Endothelial cell of umbilical vein (primary cell): ENCODE results near the gene UBL3. TPM values are rescaled to one million over a fixed set of nuclear protein-coding genes. Genes with fewer than 3 reads are reported as not detected.

ENCODE experiments used
- BruUV-seq: library from RNA; stranded (reverse); fragments of 400-500 nt; replicated peaks from 2 replicates; lab custom pipeline; 2021; lab: Mats Ljungman, UMichigan
- CTCF ChIA-PET: fragments of 300-600, 350-600 bp; sonication (Branson Sonifier 250); formaldehyde crosslinking; loops from one replicate; lab custom pipeline; 2021; ENCODE audit warnings: antibody characterized with exemption, inconsistent platforms; lab: Charles Lee
- POLR2A ChIA-PET: fragments of 300-600, 350-600 bp; sonication (Branson Sonifier 250); formaldehyde crosslinking; loops from one replicate; lab custom pipeline; 2021; ENCODE audit warnings: antibody characterized with exemption, inconsistent platforms; lab: Charles Lee
- DNase-seq: peaks from one replicate; pipeline ENCODE4 v3.0.0-alpha.2; 2011; ENCODE audit warnings: low read depth, low spot score
- FAIRE-seq: peaks from 2 replicates; lab custom pipeline; 2011; peaks lifted over from hg19 to GRCh38; lab: Jason Lieb, UNC
- H2AFZ ChIP-seq: 2 replicates; pipeline ENCODE4 v1.6.0; 2012; ENCODE audit warnings: low read depth, low read length, control low read depth, inconsistent platforms
- H3K27ac ChIP-seq: 2 replicates; pipeline ENCODE4 v1.5.1; 2011; ENCODE audit warnings: low read depth, mild to moderate bottlenecking, control low read depth, low read length, moderate library complexity; ENCODE audit not compliant: insufficient read depth
- H3K27me3 ChIP-seq, 2 experiments: 2 replicates each; pipeline versions ENCODE4 v1.6.0 to v1.6.1; 2011; ENCODE audit warnings: low read length in 2 of 2, mixed read lengths in 1 of 2; ENCODE audit not compliant: control insufficient read depth in 2 of 2, insufficient read depth in 2 of 2
- H3K36me3 ChIP-seq, 2 experiments: 2 replicates in 1 of 2; 3 replicates in 1 of 2; pipeline ENCODE4 v1.5.1; 2011; ENCODE audit warnings: low read length in 2 of 2, mild to moderate bottlenecking in 1 of 2, moderate library complexity in 1 of 2; ENCODE audit not compliant: control insufficient read depth in 2 of 2, insufficient read depth in 2 of 2; ENCODE audit errors: extremely low read depth in 1 of 2
- H3K4me1 ChIP-seq: 3 replicates; pipeline ENCODE4 v1.5.1; 2011; ENCODE audit warnings: mild to moderate bottlenecking, low read length; ENCODE audit not compliant: control insufficient read depth, insufficient read depth; ENCODE audit errors: extremely low read depth
- H3K4me2 ChIP-seq: 2 replicates; pipeline ENCODE4 v1.6.1; 2011; ENCODE audit warnings: low read length, control low read depth, mixed read lengths; ENCODE audit not compliant: insufficient read depth
- H3K4me3 ChIP-seq, 3 experiments: fragments of 200-600 bp in 1 of 3; sonication (generic), shearing (Covaris generic) in 1 of 3; replicated peaks in 1 of 3; 2 replicates each; pipeline ENCODE4 v1.5.1; 2011 to 2016; ENCODE audit warnings: control low read depth in 3 of 3, low read length in 3 of 3, mild to moderate bottlenecking in 2 of 3, inconsistent platforms in 1 of 3, low read depth in 1 of 3, moderate library complexity in 1 of 3; ENCODE audit not compliant: insufficient read depth in 1 of 3
- H3K79me2 ChIP-seq: 2 replicates; pipeline ENCODE4 v1.6.0; 2012; ENCODE audit warnings: low read length, inconsistent platforms; ENCODE audit not compliant: control insufficient read depth, insufficient read depth
- H3K9ac ChIP-seq: replicated peaks from 2 replicates; pipeline ENCODE3; 2011; ENCODE audit warnings: low read length, control low read depth; ENCODE audit not compliant: insufficient read depth; ENCODE audit errors: extremely low read depth
- H3K9me1 ChIP-seq: replicated peaks from 3 replicates; pipeline ENCODE4 v1.6.0; 2011; ENCODE audit warnings: mild to moderate bottlenecking, low read length; ENCODE audit not compliant: control insufficient read depth, insufficient read depth; ENCODE audit errors: extremely low read depth
- H3K9me3 ChIP-seq: replicated peaks from 2 replicates; pipeline ENCODE4 v1.5.1; 2012; ENCODE audit warnings: low read length, inconsistent platforms; ENCODE audit not compliant: control insufficient read depth, insufficient read depth
- H4K20me1 ChIP-seq: replicated peaks from 2 replicates; pipeline ENCODE3; 2011; ENCODE audit warnings: mild to moderate bottlenecking, low read length; ENCODE audit not compliant: control insufficient read depth, insufficient read depth; ENCODE audit errors: extremely low read depth
- CTCF ChIP-seq, 2 donors: IDR thresholded peaks; 1 replicate in 1 of 2; 2 replicates in 1 of 2; pipeline ENCODE4 v1.5.1; 2011; ENCODE audit warnings: low read length in 2 of 2, mild to moderate bottlenecking in 2 of 2, moderate library complexity in 2 of 2, control low read depth in 1 of 2, inconsistent platforms in 1 of 2, low read depth in 1 of 2; ENCODE audit not compliant: insufficient read depth in 1 of 2; ENCODE audit errors: extremely low read depth in 1 of 2
- EZH2 ChIP-seq: IDR thresholded peaks from 2 replicates; pipeline ENCODE4 v1.6.1; 2012; ENCODE audit warnings: borderline replicate concordance, low read depth, mild to moderate bottlenecking, moderate library complexity, low read length, inconsistent platforms; ENCODE audit not compliant: severe bottlenecking
- FOS ChIP-seq: IDR thresholded peaks from 2 replicates; pipeline ENCODE4 v1.6.1; 2011; ENCODE audit warnings: mild to moderate bottlenecking, low read length, moderate library complexity, borderline replicate concordance; ENCODE audit not compliant: insufficient read depth
- GATA2 ChIP-seq: IDR thresholded peaks from 2 replicates; pipeline ENCODE4 v1.7.0; 2011; ENCODE audit warnings: low read depth, mild to moderate bottlenecking, moderate library complexity, mixed read lengths, low read length; ENCODE audit not compliant: insufficient read length, insufficient read depth
- JUN ChIP-seq: IDR thresholded peaks from 2 replicates; pipeline ENCODE4 v1.6.1; 2011; ENCODE audit warnings: borderline replicate concordance, low read depth; ENCODE audit not compliant: insufficient read length, insufficient read depth
- MAX ChIP-seq: IDR thresholded peaks from 2 replicates; pipeline ENCODE4 v1.6.1; 2011; ENCODE audit not compliant: insufficient read depth, insufficient read length
- MYC ChIP-seq: IDR thresholded peaks from one replicate; pipeline ENCODE4 v1.6.1; 2011; ENCODE audit warnings: mild to moderate bottlenecking, low read depth, low read length
- POLR2A ChIP-seq: IDR thresholded peaks from 2 replicates; pipeline ENCODE4 v1.6.1; 2012; ENCODE audit warnings: low read depth, mild to moderate bottlenecking, control low read depth, low read length
- POLR2AphosphoS5 ChIP-seq: IDR thresholded peaks from 2 replicates; pipeline ENCODE4 v1.6.1; 2012; ENCODE audit warnings: low read depth, mild to moderate bottlenecking, control low read depth, low read length, moderate library complexity; ENCODE audit not compliant: insufficient read depth
- dilution Hi-C: fragments of 300-500 bp; cut with MboI; formaldehyde crosslinking; loops from one replicate; pipeline ENCODE4 v1.15.0; 2019; ENCODE audit warnings: low sequenced_read_pairs; ENCODE audit not compliant: extremely low pct_ligation_motif_present
- intact Hi-C: fragments of 100-400 bp; cut with micrococcal nuclease; formaldehyde crosslinking; loops from one replicate; pipeline ENCODE4 v1.10.0; 2022
- polyA plus RNA-seq, 4 experiments: library from polyadenylated mRNA; depleted of rRNA in 3 of 4; stranded (reverse) in 3 of 4; unstranded in 1 of 4; fragments of >200 nt; gene quantifications; 2 replicates each; pipeline versions ENCODE4 v1.2.1 to v1.2.3, GENCODE V29; 2011 to 2012; ENCODE audit warnings: missing spikeins in 1 of 4
- total RNA-seq: library from RNA; stranded (reverse); gene quantifications from 2 replicates; pipeline ENCODE4 v1.2.3, GENCODE V29; 2021

Gene UBL3
- total and polyA plus RNA-seq, 2 donors (not counting 3 experiments of a cell fraction or from before 2014, with no cell fraction given): 4.8 to 11.8 TPM

- Histone ChIP-seq H2AFZ (no peak overlapping the region), H3K4me1 (no peaks in the 10 kb centered on the region), H3K9me1 (no peaks in the 10 kb centered on the region), H3K9me3 (no peaks in the 10 kb centered on the region), H3K27ac (no peak overlapping the region), H3K36me3 (no peaks in the 10 kb centered on the region), H3K9ac (no peak overlapping the region), H3K4me3 (no peak overlapping the region), H3K4me2 (no peak overlapping the region), H3K27me3 (peaks cover 10 to 34% of the 10 kb centered on the region in 2 experiments), H3K79me2 (peaks cover 14% of the 10 kb centered on the region), H4K20me1 (no peaks in the 10 kb centered on the region)
- CTCF ChIA-PET: no interaction called here
- TF ChIP-seq GATA2 (no peak), MYC (no peak), MAX (no peak), EZH2 (no peak), CTCF (IDR thresholded peaks at IDR 0.05; ENCODE audit: extremely low read depth in 1 of 2, insufficient read depth in 1 of 2, low read depth in 1 of 2, low read length in 2 of 2) (no peak), JUN (no peak), POLR2A (no peak), POLR2AphosphoS5 (no peak), FOS (no peak)
- intact Hi-C loops (no loop called here), dilution Hi-C loops (no loop called here)
- FAIRE-seq: no peak
- no peak for DNase-seq
- no TSS peak for BruUV-seq
- POLR2A ChIA-PET: no interaction called here
These were observed 2.7 kb upstream of the UBL3 start for GRCh38 chr13:29853131-29853530.
